Activated gamma-delta T cell (primary cell): ENCODE data around the gene SLC10A3.
A peak's percentile ranks its signal among the peaks of the same experiment; 100 is the strongest.

Source experiments
- DNase-seq: peaks from one replicate; lab custom pipeline; 2025; lab: John Stamatoyannopoulos, UW

The SLC10A3 gene

DNA sequence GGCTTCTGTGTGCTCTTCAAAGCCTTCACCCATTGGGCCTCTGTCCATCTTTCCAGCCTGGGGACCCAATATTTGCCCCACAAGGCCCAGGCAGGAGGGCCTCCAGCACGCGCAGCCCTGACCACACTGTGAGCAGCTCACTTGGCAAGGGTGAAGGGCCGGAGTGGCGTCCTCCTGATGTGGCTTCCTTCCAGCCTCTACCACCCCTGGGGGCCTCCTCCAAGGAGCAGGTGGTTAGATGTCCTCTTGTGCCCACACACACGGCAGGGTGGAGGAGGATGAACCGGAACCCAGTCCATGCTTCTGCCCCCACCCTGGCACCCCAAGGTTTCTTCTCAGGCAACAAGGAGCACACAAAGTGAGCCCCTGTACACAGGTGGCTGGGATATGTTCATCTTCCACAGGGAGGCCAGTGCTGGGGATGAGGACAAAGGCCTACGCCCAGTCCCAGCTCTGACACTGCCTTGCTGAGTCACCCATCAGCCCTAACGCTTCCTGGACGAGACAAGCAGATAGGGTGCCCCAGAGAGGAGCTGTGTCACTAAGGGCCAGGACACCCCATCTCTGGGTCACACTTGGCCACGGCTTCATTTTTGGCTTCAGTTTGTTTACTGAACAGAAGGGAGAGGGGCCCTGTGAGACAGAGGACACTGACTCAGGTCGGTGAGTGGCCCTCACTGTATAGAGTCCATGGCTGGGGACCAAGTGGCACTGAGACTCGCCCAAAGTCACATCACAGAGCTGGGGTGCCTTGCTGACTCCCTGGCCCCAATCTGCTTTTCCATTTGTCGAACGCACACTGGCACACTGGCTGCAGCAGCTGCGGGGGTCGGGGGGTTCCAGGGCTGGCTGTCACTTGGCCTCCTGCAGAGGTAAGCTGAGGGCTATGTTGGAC lies 5.9 kb downstream of the SLC10A3 start:
- DNase-seq = no peak

DNA sequence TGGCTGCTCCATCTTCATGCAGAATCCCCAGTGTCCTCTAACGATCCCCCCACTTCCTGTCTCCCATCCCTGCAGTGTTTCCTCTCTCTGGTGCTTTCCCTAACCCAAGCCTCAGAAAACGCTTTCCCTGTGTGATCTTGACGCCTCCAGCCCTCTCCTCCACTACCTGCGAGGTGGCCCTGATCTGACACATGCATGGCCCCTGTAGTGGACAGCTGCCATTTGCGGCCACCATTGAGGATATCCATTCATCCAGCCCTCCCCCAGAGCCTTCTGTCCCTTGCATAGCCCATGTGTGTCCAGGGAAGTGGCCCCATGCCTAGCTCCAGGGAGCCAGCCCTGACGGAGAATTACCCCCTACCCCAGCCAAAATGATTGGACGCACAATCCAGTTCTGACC lies 7.1 kb downstream of the SLC10A3 start:
- no peak for DNase-seq

DNA sequence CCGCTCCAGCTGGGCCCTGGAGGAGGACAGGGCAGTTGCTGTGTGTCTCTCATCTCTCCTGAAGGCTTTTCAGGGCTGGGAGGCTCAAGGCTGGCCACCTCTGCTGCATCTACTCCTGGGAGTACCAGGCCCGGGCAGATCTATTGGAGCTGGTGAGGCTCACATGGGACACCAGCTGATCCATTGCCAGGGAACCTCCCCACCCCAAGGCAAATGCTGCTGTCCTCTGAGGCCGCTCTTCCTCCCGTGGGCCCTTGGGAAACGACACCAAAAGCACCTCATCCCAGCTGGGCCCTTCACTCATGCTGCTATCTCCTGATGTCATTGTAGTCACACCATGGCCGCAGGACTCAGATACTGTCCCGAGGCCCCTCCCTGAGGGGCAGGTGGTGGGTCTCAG lies 7.6 kb downstream of the SLC10A3 start:
- no peak for DNase-seq

DNA sequence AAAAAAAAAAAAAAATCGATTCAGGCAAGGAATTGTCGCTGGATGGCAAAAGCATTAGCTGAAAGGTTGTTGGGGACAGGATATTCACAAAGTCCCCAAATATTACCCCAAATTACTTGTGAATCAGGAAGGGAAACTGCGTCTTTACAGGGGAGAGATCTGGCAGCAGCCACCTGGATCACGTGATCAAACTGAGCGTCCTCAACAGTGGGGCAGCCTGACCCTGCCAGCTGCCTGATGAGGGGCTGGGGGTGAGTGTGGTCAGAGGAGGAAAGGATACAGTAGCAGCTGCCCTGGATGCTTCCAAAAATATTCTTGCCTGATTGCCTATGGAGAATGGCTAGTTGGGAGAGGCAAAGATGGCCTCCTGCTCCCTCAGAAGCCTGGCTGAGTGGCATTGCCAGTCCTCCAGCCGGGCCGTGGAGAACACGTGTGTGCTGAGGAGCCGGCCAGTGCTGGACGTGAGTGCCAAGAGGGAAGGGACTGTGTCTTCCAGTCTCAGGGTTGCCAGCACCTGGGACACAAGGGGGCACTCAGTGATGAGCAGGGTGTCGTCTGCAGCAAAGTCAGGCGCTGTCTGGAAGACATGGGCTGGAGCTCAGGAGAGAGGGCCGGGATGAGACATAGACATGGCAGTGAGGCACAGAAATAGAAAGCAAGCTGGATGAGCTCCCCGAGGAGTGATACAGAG lies 8.4 kb downstream of the SLC10A3 start:
- no peak for DNase-seq

DNA sequence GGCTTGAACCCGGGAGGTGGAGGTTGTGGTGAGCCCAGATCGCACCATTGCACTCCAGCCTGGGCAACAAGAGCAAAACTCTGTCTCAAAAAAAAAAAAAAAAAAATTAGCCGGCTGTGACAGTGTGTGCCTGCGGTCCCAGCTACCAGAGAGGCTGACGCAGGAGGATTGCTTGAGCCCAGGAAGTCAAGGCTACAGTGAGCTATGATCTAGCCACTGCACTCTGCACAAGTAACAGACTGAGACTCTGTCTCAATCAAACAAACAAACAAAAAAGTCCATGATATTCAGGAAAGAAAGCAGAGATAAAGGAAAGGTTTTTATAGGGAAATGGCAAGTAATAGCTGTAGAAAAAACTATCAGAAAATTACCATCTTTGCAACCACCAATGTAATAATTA lies 9.2 kb downstream of the SLC10A3 start:
- DNase-seq = no peak

DNA sequence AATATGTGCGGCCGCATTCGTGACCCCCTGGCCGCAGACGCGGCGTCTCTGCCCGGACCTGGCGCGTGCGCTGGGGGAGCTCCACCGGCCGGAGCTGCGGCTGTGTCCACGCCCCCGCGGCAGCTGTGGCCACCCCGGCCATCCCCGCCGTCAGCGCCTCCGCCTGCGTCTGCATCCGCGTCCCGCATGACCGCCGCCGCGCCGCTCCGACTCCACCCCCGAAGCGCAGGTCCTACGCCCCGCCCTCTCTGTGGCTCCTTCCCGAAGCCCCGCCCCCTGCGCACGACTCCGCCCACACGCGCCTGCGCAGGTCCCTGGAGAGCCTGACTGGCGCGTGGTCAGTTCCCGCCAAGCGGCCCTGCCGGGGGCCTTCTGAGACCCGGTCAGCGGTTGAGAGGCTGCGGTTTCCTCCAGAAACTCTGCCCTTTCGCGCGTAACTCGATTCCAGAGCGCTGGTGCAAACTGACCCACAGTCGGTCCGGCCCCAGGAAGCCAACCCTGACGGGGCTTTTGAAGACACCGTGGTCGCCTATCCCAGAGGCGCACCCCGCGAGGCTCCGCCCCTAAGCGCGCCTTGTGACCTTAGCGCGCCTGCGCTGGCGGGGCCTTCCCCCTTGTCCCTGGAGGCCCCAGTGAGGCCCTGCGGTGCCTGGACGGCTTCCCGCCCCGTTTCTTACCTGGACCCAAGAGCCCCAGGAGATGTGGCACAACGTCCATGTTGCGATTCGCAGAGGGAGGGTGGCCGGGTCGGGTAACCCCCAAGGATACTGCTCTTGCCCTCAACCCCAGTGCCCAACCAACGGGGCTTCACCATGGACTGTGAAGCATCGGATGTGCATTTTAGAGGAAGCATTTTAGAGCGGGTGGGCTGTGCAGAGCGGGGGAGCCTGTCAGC lies 11.5 kb downstream of the SLC10A3 start, which contains the start of gene LAGE3:
TSS of gene LAGE3 (minus strand) at position 554 of the 895 bp plus-strand sequence. CDS start at position 188, 366 bp downstream.
- DNase-seq = peak; percentile 87

DNA sequence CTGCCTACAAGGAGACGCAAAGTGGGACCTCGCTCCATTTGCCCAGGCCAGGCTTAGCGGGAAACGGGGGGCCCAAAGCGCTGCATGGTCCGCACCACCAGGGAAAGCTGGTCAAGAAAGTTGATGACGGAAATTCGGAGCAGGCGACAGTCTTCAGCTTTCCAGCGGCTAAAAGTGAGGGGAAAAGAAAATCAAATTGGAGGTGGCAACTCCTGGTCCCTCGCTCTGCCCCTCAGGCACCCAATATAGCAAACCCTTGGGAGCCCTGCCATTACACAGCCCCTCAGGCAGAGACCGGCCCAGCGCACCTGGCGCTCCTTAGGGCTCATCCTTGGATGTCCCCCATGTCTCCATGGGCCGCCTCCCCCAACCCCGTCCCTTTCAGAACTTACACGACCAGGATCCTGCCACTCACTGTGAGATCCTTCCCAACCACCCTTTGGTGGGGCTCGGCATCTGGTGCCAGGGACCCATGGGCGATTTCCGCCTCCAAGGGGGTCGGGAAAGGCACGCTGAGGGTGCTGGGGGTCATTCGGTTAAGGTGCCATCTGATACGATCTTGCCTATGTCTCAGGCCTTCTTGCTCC lies 12.4 kb downstream of the SLC10A3 start:
- no peak for DNase-seq

DNA sequence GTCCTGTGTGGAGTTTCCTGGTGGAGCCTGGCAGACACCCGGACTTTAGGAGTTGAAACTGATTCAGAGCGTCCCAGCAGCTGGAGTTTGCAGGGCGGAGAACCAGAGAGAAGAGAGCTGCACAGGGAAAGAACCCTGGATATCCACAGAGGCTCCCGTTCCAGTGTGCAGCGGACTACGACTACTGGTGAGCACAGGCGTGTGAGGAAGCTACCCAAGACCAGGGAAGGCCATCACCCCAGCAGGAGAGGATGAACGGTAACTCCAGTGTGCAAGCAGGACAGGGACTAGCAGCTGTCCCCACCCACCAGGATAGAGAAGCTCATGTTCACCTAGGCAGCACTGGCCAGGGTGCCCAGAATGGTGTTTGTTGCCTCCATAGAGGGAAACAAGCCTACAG lies 13.6 kb downstream of the SLC10A3 start:
- DNase-seq = no peak

DNA sequence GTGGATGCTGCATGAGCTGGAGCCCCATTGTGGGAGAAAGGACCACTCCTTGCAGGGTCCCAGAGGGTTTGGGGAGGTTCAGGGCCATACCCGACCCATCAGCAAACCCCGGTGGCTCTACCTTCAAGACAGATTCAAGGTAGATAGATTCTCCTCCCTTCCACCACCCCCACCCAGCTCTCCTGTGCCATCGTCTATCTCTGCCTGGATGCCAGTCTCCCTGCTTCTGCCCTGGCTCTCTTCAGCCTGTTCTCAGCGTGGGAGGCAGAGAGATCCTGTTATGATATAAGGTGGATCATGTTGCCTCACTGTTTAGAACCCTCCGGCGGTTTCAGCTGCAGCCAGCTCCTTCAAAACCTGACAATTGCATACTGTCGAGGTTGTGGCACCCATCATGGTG lies 16.7 kb downstream of the SLC10A3 start:
- no peak for DNase-seq

DNA sequence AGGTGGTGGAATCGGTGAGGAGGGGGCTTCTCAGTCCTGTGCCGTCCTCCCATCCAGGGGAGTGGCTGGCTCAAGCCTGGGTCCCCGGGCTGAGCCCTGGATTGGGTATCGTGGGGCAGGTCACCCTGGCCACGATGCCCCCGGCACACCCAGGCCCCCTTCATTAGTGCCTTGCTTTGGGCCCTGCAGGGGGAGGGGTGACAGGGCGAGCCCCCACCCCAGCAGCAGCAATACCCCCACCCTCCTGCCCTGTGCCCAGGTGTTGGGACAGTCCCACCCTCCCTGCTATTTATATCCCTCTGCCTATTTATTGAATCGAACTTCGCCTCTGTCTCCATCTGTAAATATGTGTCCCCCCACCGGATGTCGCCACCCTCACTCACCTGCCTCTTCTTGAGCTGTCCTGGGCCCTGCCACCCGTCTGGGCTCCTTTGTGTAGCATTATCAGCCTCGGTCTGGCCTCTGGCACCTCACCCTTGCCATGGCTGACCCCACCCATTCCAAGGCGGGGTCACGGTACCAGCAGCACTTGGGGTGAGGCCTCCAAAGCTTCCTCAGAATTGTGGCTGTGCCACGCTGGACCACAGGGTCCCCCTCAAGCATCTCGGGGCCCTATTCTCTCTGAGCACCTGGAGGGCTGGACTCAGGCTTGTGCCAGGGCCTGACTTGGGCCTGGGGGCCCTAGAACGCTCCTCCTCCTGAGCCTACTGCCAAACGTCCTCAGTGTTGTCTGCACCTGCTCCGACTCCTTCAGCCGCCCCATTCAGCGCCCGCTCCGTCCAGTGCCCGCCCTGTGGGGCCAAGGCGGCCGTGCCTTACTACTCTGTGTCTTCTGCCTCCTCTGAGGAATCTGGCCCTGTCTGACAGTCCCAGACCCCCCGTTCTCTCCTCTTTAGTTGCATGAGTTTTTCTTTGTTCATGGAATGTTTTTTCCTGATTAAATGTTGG lies 17.5 kb downstream of the SLC10A3 start:
- no peak for DNase-seq

DNA sequence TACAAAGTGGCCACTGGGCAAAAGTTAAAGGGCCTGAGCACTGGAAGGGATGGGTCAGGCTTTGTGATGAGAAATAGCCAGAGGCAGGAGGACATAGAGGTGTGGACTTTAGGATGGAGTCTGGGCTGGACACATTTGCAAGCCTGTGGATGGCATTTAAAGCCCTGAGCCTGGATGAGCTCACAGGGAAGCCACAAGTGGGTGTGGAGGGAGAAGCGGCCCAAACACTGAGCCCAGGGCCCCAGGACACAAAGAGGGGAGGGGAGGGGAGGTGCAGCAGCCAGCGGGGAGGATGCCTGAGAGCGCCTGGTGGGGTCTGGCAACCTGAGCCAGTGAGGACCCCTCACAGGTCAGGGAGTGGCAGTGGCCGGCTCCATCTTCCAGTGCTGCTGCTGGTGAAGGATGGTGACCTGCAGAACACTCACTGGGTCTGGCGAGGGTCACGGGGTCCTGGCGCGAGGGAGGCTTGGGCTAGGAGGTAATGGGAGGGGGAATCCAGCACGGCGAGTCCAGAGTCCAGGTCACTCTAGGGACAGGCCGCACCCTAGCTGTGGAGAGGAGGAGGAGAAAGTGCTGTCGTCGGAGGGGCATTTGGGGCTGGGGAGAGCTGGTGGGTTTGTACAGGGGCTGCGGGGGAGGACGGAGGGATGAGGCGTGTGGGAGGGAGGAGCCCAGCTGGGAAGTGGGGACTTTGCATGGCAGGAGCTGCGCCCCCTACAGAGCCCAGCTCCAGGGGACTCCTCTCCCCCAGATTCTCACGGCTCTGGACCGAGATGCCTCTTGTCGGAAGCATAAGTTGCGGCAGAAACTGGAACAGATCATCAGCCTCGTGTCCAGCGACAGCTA lies 18.4 kb downstream of the SLC10A3 start:
- no peak for DNase-seq

DNA sequence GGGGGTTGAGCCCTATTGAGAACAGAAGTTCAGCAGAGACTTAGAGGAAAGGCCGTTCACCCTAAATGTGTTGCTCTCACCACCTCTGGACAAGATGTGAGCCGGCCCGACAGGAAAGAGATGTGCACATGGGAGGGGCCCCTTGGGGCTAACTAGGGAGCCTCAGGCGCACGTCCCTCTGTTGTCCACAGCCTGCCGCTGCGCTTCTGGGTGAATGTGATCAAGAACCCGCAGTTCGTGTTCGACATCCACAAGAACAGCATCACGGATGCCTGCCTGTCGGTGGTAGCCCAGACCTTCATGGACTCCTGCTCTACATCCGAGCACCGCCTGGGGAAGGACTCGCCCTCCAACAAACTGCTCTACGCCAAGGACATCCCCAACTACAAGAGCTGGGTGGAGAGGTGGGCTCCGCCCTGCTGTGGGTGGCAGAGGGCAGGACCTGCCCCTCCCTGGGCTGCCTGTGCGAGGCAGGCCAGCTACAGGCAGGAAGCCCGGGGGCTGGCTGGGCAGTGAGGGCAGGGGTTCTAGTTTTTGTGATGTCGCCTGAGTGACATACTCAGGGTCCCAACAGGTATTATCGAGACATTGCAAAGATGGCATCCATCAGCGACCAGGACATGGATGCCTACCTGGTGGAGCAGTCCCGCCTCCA lies 19.4 kb downstream of the SLC10A3 start:
- DNase-seq = no peak

DNA sequence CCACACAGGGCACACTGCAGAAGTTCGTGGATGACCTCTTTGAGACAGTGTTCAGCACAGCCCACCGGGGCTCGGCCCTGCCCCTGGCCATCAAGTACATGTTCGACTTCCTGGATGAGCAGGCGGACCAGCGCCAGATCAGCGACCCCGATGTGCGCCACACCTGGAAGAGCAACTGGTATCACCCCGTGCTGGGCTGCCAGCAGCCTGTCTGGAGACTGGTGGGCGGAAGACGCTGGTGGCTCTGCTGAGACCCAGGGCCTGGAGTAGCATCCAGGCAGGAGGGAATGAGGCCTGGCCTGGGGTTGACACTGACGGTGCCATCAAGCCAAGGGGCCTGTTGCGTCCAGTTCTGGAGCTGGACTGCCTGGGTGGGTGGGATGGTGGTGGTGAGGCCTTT lies 20.0 kb downstream of the SLC10A3 start:
- DNase-seq = no peak

DNA sequence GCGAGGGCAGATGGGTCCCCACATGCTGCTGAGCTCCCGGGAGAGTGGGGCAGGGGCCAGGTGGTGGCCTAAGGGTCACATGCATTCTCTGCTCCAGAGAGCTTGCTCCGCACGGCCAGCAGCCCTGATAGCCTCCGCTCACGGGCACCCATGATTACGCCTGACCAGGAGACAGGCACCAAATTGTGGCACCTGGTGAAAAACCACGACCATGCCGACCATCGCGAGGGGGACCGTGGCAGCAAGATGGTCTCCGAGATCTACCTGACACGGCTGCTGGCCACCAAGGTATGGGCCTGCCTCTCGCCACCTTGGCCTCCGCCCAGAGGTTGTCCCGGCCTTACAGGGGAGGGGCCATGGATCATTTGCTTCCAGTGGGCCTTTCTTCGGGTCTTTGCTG lies 20.5 kb downstream of the SLC10A3 start:
- no peak for DNase-seq

DNA sequence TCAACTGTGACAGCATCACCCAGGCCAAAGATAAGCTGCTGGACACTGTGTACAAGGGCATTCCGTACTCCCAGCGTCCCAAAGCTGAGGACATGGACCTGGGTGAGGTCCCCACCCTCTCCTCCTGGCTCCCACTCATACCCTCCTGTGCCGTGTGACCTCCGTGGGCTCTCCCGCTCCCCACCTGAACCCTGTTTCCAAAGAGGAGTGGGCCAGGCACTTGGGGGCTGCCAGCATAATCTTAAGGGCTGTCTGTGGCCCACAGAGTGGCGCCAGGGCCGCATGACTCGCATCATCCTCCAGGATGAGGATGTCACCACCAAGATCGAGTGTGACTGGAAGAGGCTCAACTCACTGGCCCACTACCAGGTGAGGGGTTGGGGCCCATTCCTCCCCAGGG lies 21.3 kb downstream of the SLC10A3 start:
- no peak for DNase-seq

DNA sequence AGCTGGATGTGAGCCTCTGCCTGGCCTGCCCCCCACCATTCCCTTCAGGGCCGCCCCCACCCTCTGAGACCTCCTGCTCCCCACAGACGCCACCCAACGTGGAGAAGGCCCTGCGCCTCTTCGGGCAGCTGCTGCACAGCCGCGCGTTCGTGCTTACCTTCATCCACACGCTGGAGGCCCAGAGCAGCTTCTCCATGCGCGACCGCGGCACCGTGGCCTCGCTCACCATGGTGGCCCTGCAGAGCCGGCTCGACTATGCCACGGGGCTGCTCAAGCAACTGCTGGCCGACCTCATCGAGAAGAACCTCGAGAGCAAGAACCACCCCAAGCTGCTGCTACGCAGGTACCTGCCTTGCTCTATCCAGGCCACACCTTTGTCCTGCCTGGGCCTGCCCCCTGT lies 22.2 kb downstream of the SLC10A3 start:
- no peak for DNase-seq

DNA sequence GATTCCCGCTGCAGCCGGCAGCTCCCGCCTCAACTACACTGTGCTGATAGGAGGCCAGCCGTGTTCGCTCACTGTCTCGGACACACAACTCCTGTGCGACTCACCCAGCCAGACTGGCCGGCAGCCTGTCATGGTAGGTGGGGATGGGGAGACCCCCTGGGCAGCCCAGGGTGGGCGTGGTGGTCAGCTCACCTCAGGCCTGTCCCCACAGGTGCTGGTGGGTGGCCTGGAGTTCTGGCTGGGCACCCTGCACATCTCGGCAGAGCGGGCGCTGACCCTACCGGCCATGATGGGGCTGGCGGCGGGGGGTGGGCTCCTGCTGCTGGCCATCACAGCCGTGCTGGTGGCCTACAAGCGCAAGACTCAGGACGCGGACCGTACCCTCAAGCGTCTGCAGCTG lies 22.9 kb downstream of the SLC10A3 start:
- DNase-seq = no peak

DNA sequence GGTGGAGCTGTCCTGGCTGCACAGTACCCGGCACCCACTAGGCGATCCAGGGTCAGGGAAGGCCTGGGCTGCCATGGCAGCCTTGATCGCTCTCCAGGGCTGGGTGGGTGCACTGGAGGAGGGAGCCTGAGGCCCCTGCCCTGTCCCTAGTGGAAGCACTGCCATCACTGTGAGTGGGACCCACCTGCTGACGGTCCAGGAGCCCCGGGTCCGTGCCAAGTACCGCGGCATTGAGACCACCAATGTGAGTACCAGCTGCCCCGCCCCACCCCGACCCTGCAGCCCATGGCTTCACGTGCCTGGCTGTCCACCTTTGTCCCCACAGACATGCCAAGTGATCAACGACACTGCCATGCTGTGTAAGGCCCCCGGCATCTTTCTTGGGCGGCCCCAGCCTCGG lies 23.5 kb downstream of the SLC10A3 start:
- no peak for DNase-seq

DNA sequence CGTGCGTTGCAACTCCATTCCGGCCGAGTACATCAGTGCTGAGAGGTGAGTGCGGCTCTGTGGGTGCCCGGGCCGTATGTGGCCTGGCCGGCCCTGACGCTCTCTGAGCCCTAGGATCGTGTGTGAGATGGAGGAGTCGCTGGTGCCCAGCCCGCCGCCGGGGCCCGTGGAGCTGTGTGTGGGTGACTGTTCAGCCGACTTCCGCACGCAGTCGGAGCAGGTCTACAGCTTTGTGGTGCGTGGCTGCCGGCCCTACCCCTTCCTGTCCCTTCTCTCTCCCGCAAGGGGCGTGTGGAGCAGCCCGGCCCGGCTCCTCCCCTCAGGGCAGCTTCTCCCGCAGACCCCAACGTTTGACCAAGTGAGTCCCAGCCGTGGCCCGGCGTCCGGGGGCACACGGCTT lies 24.4 kb downstream of the SLC10A3 start:
- DNase-seq = no peak
